GM10266 (cell line): ENCODE results near the gene DAO.

Experiments
- DNase-seq: peaks from one replicate; pipeline ENCODE4 v3.0.0; 2012; ENCODE audit errors: extremely low spot score
- CTCF ChIP-seq: IDR thresholded peaks from 2 replicates; pipeline ENCODE4 v1.5.1; 2012; ENCODE audit warnings: mild to moderate bottlenecking, low read depth; ENCODE audit not compliant: control insufficient read depth, insufficient read depth; ENCODE audit errors: missing control alignments

Gene DAO

DNA sequence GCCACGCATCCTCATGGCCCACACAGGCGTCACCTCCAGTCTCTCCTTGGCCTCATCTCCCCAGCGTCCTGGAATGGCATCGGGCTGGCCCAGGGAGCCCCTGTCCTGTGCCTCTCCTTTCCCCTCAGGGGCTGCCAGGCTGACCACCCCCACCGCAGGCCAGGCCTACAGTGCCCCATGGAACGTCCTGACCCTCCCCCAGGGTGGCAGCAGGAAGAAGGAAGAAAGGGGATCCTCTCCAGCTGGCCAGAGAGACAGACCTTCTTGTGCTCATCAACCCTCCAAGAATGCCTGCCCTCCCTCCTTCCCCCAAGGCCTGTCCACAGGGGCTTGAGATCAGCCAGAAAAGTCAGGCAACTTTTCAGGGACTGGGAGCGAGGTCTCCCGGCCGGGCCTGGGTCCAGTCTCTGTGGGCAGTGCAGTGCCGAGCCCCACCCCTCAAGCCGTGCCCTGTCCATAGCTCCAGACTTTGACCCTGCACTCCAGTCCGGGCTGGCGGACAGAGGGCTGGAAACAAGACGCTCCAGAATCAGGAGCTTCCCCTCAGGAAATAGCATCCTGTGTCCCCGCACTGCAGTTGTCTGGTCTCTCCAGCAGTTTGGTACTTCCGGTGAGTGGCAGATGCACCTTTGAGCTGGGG is at the start of gene DAO:
Gene DAO, plus strand, starts transcription at position 478 of the 640 bp plus-strand sequence. CDS start 4,915 bp downstream, outside the sequence.
- TF ChIP-seq CTCF, result no peak
- DNase-seq, result no peak

DNA sequence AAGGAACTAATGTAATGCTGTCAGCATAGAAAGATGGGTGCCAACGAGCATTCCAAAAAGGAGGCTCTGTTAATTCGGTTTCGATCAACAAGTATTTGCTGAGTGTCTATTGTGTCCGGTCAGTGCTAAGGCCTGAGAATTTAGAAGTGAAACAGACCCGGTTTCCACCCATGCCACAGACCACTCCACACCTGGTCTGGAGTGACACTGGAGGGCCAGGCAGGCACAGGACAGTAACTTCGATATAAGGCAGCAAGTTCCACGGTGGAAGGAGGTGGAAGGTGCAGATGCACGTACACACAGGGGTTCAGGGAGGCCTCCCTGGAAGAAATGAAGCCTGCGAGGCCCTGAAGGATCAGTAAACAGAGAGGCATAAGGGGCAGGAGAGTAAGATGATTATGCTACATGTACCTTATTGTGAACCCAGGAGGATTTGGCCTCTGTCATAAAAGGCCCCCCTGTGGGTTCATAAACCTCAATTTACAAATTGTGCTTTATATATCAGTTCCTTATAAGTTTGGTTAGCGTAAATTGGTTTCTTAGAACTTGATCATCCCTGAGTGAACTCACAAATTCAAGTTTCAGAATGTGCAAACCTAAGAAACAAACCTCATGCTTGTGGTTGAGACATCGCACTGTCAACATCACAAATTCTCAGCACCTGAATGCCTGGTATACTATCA is 48.4 kb upstream of the DAO start:
- no peak for DNase-seq
- no peak for TF ChIP-seq CTCF

DNA sequence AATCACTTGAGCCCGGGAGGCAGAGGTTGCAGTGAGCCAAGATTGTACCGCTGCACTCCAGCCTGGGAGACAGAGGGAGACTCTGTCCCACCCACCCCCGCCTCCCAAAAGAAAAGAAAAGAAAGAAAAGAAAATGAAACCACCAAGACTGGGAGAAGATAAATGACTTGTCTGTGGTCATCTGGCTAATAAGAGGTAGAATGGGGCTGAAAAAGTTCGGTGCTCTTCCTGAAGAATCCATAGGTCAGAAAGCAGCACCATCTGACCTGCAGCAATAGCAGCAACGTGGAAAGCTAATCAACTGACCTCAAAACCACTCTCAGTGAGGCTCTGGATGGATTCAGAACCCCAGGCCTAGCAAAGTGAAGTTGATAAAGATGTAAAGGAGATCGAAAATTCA is 47.7 kb upstream of the DAO start:
- TF ChIP-seq CTCF, result no peak
- DNase-seq, result no peak

GRCh38 chr12:108832730-108833354 is 47.0 kb upstream of the DAO start:
- DNase-seq, result no peak
- TF ChIP-seq CTCF, result no peak

- no peak for DNase-seq
- no peak for TF ChIP-seq CTCF
These were observed 46.5 kb upstream of the DAO start for GRCh38 chr12:108833355-108833733.

DNA sequence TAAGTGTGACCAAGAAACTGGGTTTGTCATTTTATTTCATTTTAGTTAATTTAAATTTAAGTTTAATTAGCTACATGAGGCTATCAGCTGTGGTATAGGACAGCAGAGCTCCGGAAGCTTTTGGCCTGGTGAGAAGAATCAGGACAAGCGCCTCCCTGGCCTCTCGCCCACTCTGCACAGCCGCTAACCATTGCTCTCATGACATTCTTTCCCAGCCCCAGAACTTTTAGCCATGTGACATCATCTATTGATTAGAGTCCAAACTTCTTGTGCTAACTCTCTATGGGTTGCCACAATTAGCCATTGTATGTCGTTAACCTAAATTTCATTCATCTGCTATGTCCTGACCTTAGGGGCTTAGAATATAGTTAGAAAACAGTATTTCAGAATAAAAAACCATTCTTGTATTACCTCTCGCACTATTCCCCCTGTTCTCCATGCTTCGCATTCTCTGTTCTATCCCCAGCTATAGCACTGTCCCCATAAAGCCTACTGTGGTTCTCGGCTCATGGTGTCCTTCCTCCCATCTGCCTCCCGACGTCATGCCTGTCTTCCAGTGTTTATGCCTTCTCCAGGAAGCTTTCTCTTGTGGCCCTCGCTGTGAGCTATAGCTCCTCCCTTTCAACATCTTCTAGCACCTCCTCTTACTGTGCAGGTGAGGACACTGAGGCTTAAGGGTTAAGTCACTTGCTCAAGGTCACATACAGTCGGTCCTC is 46.0 kb upstream of the DAO start:
- no peak for DNase-seq
- TF ChIP-seq CTCF, result no peak
